DND-41 (cell line): ENCODE results near the gene KAZN.

Source experiments
- ATAC-seq: fragments of 200-7000 bp; cut with Tn5 transposase; 3 replicates; pipeline ENCODE4 v1.9.1; 2021; ENCODE audit warnings: low read depth; ENCODE audit not compliant: insufficient read depth
- DNase-seq: peaks from one replicate; pipeline ENCODE4 v3.0.0-alpha.2; 2020
- H2AFZ ChIP-seq: 2 replicates; pipeline ENCODE4 v1.6.0; 2012; ENCODE audit warnings: low read depth, low read length
- H3K27ac ChIP-seq: 2 replicates; pipeline ENCODE4 v1.5.1; 2012; ENCODE audit warnings: low read length, inconsistent platforms
- H3K27me3 ChIP-seq: fragments of 200-600 bp; sonication (generic); 2 replicates; pipeline ENCODE4 v1.6.0; 2012; ENCODE audit warnings: low read length, mild to moderate bottlenecking, inconsistent platforms; ENCODE audit not compliant: insufficient read depth, poor library complexity
- H3K36me3 ChIP-seq: 2 replicates; pipeline ENCODE4 v1.5.1; 2012; ENCODE audit warnings: low read length, inconsistent platforms; ENCODE audit not compliant: insufficient read depth
- H3K4me1 ChIP-seq: 2 replicates; pipeline ENCODE4 v1.5.1; 2012; ENCODE audit warnings: mild to moderate bottlenecking, low read length; ENCODE audit not compliant: insufficient read depth
- H3K4me2 ChIP-seq: 2 replicates; pipeline ENCODE4 v1.6.0; 2012; ENCODE audit warnings: mild to moderate bottlenecking, moderate library complexity, low read length, inconsistent platforms; ENCODE audit not compliant: insufficient read depth
- H3K4me3 ChIP-seq, 2 experiments: fragments of 200-600 bp in 1 of 2; shearing (Covaris generic) in 1 of 2; 2 replicates each; pipeline ENCODE4 v1.5.1; 2012 to 2016; ENCODE audit warnings: inconsistent platforms in 2 of 2, low read length in 2 of 2, mild to moderate bottlenecking in 2 of 2, low read depth in 1 of 2, moderate library complexity in 1 of 2
- H3K79me2 ChIP-seq: 2 replicates; pipeline ENCODE4 v1.6.0; 2012; ENCODE audit warnings: low read length, inconsistent platforms; ENCODE audit not compliant: insufficient read depth
- H3K9ac ChIP-seq: 2 replicates; pipeline ENCODE4 v1.6.0; 2012; ENCODE audit warnings: low read depth, mild to moderate bottlenecking, inconsistent platforms, low read length, moderate library complexity
- H3K9me3 ChIP-seq: 2 replicates; pipeline ENCODE4 v1.5.1; 2012; ENCODE audit warnings: low read length, moderate library complexity, mild to moderate bottlenecking, inconsistent platforms; ENCODE audit not compliant: insufficient read depth, severe bottlenecking
- H4K20me1 ChIP-seq: 2 replicates; pipeline ENCODE4 v1.6.0; 2012; ENCODE audit warnings: low read length; ENCODE audit not compliant: insufficient read depth
- EZH2 ChIP-seq: IDR thresholded peaks from 3 replicates; pipeline ENCODE4 v1.6.1; 2012; ENCODE audit warnings: borderline replicate concordance, low read depth, mild to moderate bottlenecking, moderate library complexity, low read length, inconsistent platforms; ENCODE audit not compliant: severe bottlenecking
- TF ChIP-seq, protein P1 (sequence below): IDR thresholded peaks from 2 replicates; pipeline ENCODE4 v1.5.1; 2012; ENCODE audit warnings: borderline replicate concordance, low read length, moderate library complexity, mild to moderate bottlenecking; ENCODE audit not compliant: poor library complexity, severe bottlenecking; ENCODE audit errors: extremely low read depth

The KAZN gene

DNA sequence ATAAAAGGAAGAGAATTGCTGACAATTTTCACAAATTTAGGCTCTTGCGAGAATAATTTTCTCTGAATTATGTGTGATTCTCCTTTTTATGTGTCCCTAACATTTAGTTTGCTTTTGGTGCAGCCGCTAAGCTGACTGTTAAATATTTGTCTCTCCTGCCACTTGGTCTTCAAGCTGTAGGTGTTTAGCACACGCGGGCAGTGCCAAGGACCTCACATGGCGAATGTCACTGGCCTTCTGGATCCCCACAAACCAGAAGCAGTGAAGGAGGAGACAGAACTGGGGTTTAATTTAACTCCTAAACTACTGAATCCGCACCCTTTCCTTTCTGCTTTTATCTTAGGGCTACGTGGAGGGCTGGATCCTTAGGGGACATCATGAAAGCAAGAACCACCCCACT, 120.0 kb downstream of the KAZN start:
- Histone ChIP-seq H3K4me3 (no peak overlapping the region), H3K9ac (no peak overlapping the region), H3K9me3 (no peaks in the 10 kb centered on the region), H3K27ac (no peak overlapping the region), H3K79me2 (no peaks in the 10 kb centered on the region), H4K20me1 (0 out of 2 replicates have a peak, but pooled peaks cover 2% of the 10 kb centered on the region), H3K27me3 (no peaks in the 10 kb centered on the region), H3K4me2 (no peak overlapping the region), H3K36me3 (no peaks in the 10 kb centered on the region), H2AFZ (no peak overlapping the region), H3K4me1 (no peaks in the 10 kb centered on the region)
- DNase-seq (no peak), ATAC-seq (no peak)
- no peak for TF ChIP-seq EZH2
- TF ChIP-seq, protein P1, sequence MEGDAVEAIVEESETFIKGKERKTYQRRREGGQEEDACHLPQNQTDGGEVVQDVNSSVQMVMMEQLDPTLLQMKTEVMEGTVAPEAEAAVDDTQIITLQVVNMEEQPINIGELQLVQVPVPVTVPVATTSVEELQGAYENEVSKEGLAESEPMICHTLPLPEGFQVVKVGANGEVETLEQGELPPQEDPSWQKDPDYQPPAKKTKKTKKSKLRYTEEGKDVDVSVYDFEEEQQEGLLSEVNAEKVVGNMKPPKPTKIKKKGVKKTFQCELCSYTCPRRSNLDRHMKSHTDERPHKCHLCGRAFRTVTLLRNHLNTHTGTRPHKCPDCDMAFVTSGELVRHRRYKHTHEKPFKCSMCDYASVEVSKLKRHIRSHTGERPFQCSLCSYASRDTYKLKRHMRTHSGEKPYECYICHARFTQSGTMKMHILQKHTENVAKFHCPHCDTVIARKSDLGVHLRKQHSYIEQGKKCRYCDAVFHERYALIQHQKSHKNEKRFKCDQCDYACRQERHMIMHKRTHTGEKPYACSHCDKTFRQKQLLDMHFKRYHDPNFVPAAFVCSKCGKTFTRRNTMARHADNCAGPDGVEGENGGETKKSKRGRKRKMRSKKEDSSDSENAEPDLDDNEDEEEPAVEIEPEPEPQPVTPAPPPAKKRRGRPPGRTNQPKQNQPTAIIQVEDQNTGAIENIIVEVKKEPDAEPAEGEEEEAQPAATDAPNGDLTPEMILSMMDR: no peak

DNA sequence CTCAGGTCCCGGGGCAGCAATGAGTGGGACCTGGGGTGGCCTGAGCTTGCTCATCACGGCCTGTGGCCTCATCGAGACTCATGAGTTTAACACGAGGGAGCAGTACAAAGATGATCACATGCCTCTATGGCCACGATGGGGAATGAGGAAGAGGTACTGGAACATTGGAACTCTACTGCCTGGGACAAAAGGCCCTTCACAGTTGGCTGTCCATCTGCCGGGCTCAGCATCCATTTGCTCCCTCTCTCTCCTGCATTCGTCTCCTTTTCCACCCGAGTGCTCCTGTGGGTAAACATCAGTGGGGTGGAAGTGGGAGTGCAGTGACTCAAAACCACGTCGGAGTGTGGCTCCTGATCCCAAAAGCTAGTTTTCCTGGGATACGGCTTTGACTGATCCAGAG, 124.9 kb downstream of the KAZN start:
- Histone ChIP-seq H3K9me3 (no peaks in the 10 kb centered on the region), H3K27me3 (no peaks in the 10 kb centered on the region), H4K20me1 (0 out of 2 replicates have a peak, but pooled peaks cover 6% of the 10 kb centered on the region), H3K9ac (no peak overlapping the region), H3K4me3 (no peak overlapping the region), H3K27ac (no peak overlapping the region), H3K79me2 (no peaks in the 10 kb centered on the region), H3K4me1 (no peaks in the 10 kb centered on the region), H2AFZ (no peak overlapping the region), H3K36me3 (no peaks in the 10 kb centered on the region), H3K4me2 (no peak overlapping the region)
- TF ChIP-seq EZH2: no peak
- TF ChIP-seq, protein P1: no peak
- no peak for DNase-seq
- no peak for ATAC-seq

DNA sequence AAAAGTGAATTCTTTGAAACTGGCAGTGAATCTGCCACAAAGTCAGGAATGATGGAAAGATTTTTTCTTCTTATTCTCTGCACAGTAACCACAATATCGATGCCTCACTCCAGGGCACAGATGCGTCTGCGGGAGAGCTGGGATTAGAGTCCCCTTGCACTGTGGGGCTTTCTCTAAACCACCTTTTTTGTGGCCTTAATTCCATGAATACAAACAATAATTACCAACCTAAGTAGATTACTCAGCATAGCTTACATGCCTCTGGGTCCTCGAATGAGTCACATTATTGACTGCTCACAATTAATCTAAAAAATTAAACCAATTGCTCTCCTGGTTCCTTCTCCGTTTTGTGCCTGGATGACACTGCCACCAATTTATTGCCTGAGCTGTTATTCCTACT, 125.8 kb downstream of the KAZN start:
- no peak for TF ChIP-seq EZH2
- TF ChIP-seq, protein P1: no peak
- ATAC-seq: no peak
- Histone ChIP-seq H3K27me3 (no peaks in the 10 kb centered on the region), H2AFZ (no peak overlapping the region), H3K9me3 (no peaks in the 10 kb centered on the region), H4K20me1 (0 out of 2 replicates have a peak, but pooled peaks cover 6% of the 10 kb centered on the region), H3K36me3 (no peaks in the 10 kb centered on the region), H3K4me1 (no peaks in the 10 kb centered on the region), H3K4me3 (no peak overlapping the region), H3K9ac (no peak overlapping the region), H3K27ac (no peak overlapping the region), H3K79me2 (no peaks in the 10 kb centered on the region), H3K4me2 (no peak overlapping the region)
- DNase-seq: no peak

DNA sequence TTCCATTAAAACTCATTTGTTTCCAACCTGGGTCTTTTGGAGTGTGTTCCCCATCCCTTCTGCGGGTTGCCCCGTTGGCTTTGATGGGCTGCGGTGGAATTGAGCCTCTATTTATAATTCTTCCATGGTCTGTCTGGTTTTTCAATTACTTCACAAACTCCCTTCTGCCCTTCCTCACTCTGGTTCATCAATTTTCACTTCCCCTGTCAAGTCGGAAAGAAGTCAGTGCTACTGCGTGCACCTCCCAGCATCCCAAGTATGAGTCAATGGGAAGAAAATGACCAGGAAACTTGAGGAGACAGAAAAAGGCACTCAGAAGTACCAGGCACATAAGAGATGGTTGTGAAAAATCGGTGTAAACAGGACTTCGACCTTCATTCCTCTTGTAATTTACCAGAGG, 126.2 kb downstream of the KAZN start:
- H3K4me3 ChIP-seq: no peak overlapping the region
- no peak overlapping the region for H3K4me2 ChIP-seq
- H3K9ac ChIP-seq: no peak overlapping the region
- H4K20me1 ChIP-seq: 0 out of 2 replicates have a peak, but pooled peaks cover 6% of the 10 kb centered on the region
- TF ChIP-seq, protein P1: no peak
- TF ChIP-seq EZH2: no peak
- H3K79me2 ChIP-seq: no peaks in the 10 kb centered on the region
- DNase-seq (no peak), ATAC-seq (no peak)
- H3K36me3 ChIP-seq: no peaks in the 10 kb centered on the region
- no peak overlapping the region for H3K27ac ChIP-seq
- H2AFZ ChIP-seq: no peak overlapping the region
- H3K27me3 ChIP-seq: no peaks in the 10 kb centered on the region
- no peaks in the 10 kb centered on the region for H3K4me1 ChIP-seq
- no peaks in the 10 kb centered on the region for H3K9me3 ChIP-seq
